Adrenal gland (tissue), 12 donors: ENCODE results near the gene BABAM2. TPM values are rescaled to one million over a fixed set of nuclear protein-coding genes. Genes with fewer than 3 reads are reported as not detected.

Experiments used
- DNase-seq, 7 donors: peaks; one replicate each; pipeline ENCODE4 v3.0.0-alpha.2; 2019 to 2020
- H3K27ac ChIP-seq, 5 donors: fragments of 200-600 bp; sonication (generic) in 4 of 5; 1 replicate in 3 of 5; 2 replicates in 2 of 5; pipeline versions ENCODE4 v1.5.1 to v1.8.0; 2016 to 2020; ENCODE audit warnings: mild to moderate bottlenecking in 1 of 5
- H3K27me3 ChIP-seq: fragments of 200-600 bp; 2 replicates; pipeline ENCODE4 v1.8.0; 2021
- H3K36me3 ChIP-seq, 2 donors: fragments of 200-600 bp; replicated peaks in 1 of 2; 1 replicate in 1 of 2; 2 replicates in 1 of 2; pipeline versions ENCODE4 v1.5.1 to v1.8.0; 2018 to 2022
- H3K4me1 ChIP-seq, 2 donors: fragments of 200-600 bp; replicated peaks in 1 of 2; 1 replicate in 1 of 2; 2 replicates in 1 of 2; pipeline versions ENCODE4 v1.5.1 to v1.8.0; 2018 to 2021
- H3K4me3 ChIP-seq, 4 donors: fragments of 200-600 bp; sonication (generic) in 3 of 4; one replicate each; pipeline ENCODE4 v1.5.1; 2016 to 2018
- H3K9me3 ChIP-seq, 3 donors: fragments of 200-600 bp; sonication (generic) in 1 of 3; replicated peaks in 1 of 3; 1 replicate in 2 of 3; 2 replicates in 1 of 3; pipeline versions ENCODE4 v1.5.1 to v1.8.0; 2016 to 2021
- CTCF ChIP-seq, 6 experiments: fragments of 450-650 bp in 4 of 6; fragments of 200-600 bp in 2 of 6; sonication (generic) in 1 of 6; IDR thresholded peaks; 1 replicate in 5 of 6; 2 replicates in 1 of 6; pipeline versions ENCODE4 v1.5.1 to v1.8.0; 2016 to 2021; ENCODE audit warnings: antibody characterized with exemption in 6 of 6, mild to moderate bottlenecking in 2 of 6, moderate library complexity in 1 of 6
- POLR2A ChIP-seq, 2 donors: fragments of 450-650 bp; IDR thresholded peaks; one replicate each; pipeline ENCODE4 v1.6.1; 2017; ENCODE audit warnings: antibody characterized with exemption in 2 of 2, mild to moderate bottlenecking in 2 of 2, moderate library complexity in 1 of 2
- WGBS, 4 donors: extraction: QIAGEN DNeasy Blood & Tissue Kit in 2 of 4; methylation state at CpG; one replicate each; pipeline versions ENCODE4 v1.1.5 to v1.1.7; 2013 to 2017; 5-methylcytosine and 5-hydroxymethylcytosine counted together
- intact Hi-C, 2 donors: fragments of 100-400 bp; cut with DNase I; formaldehyde crosslinking; loops; one replicate each; pipeline versions ENCODE4 v1.14.1 to v1.15.0; 2022 to 2023
- polyA plus RNA-seq, 3 donors: library from polyadenylated mRNA; stranded (reverse); fragments of 200-250 nt in 2 of 3; fragments of 350-450 nt in 1 of 3; fragmentation: Illumina TruSeq in 1 of 3; extraction: RNeasy Lipid Tissue Mini Kit (QIAGEN cat#74804) in 1 of 3; gene quantifications; one replicate each; pipeline ENCODE4 v1.2.3, GENCODE V29; 2013 to 2014
- total RNA-seq, 9 donors: library from RNA; depleted of rRNA in 4 of 9; stranded (reverse); fragments of >200 nt in 4 of 9; fragments of 120-200 nt in 1 of 9; fragmentation: NEBNext Ultra II Directional in 1 of 9; extraction: Animal tissue kit (Norgen Biotek cat#: 25700) in 1 of 9; gene quantifications; one replicate each; pipeline versions ENCODE4 v1.1.0 to v1.2.4, GENCODE V29; 2013 to 2023
- donor health status: healthy with polysubstance abuse.
- donor health status: Bipolar disorder and iron deficiency.
- donor health status: DM: yes; HTN: yes; CAD: no.
- donor health status: DM: no; HTN: no; CAD: no.
- donor health status: DM: no; HTN: no; CAD: no.
- donor health status: DM: yes; HTN: yes; CAD: no.

The BABAM2 gene
- total and polyA plus RNA-seq, 12 donors: 88.2 to 925 (median 357) TPM

DNA sequence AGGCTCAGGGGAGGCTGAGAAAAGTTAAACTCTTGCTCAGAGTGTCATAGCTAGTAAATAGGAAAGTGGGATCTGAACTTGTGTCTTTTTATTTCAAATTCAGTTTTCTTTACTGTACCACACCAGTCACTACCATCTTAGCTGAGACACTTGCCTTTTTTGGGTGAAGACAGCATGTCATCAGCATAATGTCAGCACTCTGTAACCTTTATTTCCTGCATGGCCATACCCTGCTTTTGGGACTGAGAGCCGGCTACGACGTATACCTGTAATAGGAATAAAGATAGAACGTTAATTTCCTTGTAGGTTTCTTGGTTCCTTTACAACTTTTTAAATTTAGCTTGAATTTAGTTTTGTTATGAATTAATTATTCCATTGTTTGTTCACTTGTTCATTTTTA, 202.8 kb downstream of the BABAM2 start:
- TF ChIP-seq CTCF (IDR thresholded peaks at IDR 0.05): no peak
- no peak for TF ChIP-seq POLR2A (IDR thresholded peaks at IDR 0.05)
- WGBS, 4 donors: 90 to 97% (median 93%) methylated on average over 4 of the region's 4 CpGs

GRCh38 chr2:28093768-28094167, 203.2 kb downstream of the BABAM2 start:
- intact Hi-C loops: no loop called here

More for the DNA sequence above, 202.8 kb downstream of the BABAM2 start:
- no peaks in the 10 kb centered on the region for H3K9me3 ChIP-seq
- H3K27ac ChIP-seq: no peak overlapping the region
- H3K4me1 ChIP-seq: peaks cover 0 to 26% of the 10 kb centered on the region in 2 donors
- no peak overlapping the region for H3K4me3 ChIP-seq
- H3K36me3 ChIP-seq: no peaks in the 10 kb centered on the region
- no peaks in the 10 kb centered on the region for H3K27me3 ChIP-seq
- DNase-seq: no peak
- intact Hi-C loops: no loop called here

DNA sequence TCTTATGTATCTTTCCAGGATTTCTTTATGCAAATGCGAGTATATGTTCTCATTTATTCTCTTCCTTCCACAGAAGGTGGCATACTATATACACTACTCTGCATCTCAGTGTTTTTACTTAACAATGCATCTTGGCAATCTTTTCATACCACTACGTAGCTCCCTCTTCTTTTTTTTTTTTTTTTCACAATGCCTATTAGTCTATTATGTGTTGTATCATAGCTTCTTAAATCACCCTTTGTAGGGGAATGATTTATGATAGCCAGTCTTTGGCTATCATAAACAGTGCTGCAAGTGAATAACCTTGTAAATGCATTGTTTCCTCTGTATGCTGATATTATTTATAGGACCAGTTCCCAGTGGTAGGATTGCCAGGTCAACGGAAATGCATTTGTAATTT, 204.2 kb downstream of the BABAM2 start:
- no peak for DNase-seq
- no peaks in the 10 kb centered on the region for H3K27me3 ChIP-seq
- WGBS, 4 donors: 66 to 79% (median 75%) methylated on average over 3 of the region's 3 CpGs
- H3K4me3 ChIP-seq: no peak overlapping the region
- intact Hi-C loops: no loop called here
- no peak overlapping the region for H3K27ac ChIP-seq
- no peak for TF ChIP-seq POLR2A (IDR thresholded peaks at IDR 0.05)
- no peak for TF ChIP-seq CTCF (IDR thresholded peaks at IDR 0.05)
- H3K9me3 ChIP-seq: no peaks in the 10 kb centered on the region
- H3K4me1 ChIP-seq: peaks cover 0 to 31% of the 10 kb centered on the region in 2 donors
- no peaks in the 10 kb centered on the region for H3K36me3 ChIP-seq

More at GRCh38 chr2:28093768-28094167, 203.2 kb downstream of the BABAM2 start:
- Histone ChIP-seq H3K36me3 (no peaks in the 10 kb centered on the region), H3K9me3 (no peaks in the 10 kb centered on the region), H3K27ac (no peak overlapping the region), H3K4me3 (no peak overlapping the region), H3K27me3 (no peaks in the 10 kb centered on the region), H3K4me1 (peaks cover 0 to 26% of the 10 kb centered on the region in 2 donors)
- WGBS, 4 donors: 46 to 54% (median 50%) methylated on average over 2 of the region's 2 CpGs
- no peak for DNase-seq
- TF ChIP-seq CTCF (IDR thresholded peaks at IDR 0.05) (no peak), POLR2A (IDR thresholded peaks at IDR 0.05) (no peak)

DNA sequence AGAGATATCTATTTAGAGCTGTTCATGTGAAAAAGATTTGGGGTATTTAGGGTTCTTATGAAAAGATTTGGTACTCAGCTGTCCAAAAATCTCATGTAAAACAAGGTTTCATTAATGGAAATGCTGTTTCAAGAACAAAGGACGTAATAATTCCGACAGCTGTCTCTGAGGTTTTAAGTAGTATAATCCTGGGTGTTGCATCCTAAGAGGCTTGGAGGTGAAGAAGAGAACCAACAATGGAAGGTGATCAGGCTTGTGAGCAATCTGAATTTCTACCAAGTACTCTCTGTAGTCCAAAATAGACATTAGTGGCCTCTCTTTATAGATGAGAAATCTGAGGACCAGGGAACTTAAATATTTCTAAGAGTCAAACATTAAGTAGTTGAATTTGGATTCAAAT, 205.1 kb downstream of the BABAM2 start:
- Histone ChIP-seq H3K27me3 (no peaks in the 10 kb centered on the region), H3K36me3 (no peaks in the 10 kb centered on the region), H3K27ac (no peak overlapping the region), H3K9me3 (no peaks in the 10 kb centered on the region), H3K4me3 (no peak overlapping the region), H3K4me1 (peaks cover 0 to 31% of the 10 kb centered on the region in 2 donors)
- intact Hi-C loops: no loop called here
- no peak for DNase-seq
- TF ChIP-seq CTCF (IDR thresholded peaks at IDR 0.05) (no peak), POLR2A (IDR thresholded peaks at IDR 0.05) (no peak)
- 96 to 100% (median 97%) methylated on average over 2 of the region's 2 CpGs for WGBS, 4 donors
